LoVo (cell line): ENCODE measurements around the gene USP22.

ENCODE experiments used
- DNase-seq: peaks from one replicate; pipeline ENCODE4 v3.0.0-alpha.2; 2016; ENCODE audit warnings: low spot score

USP22 gene

GRCh38 chr17:21019976-21020586 lies 22.7 kb downstream of the USP22 start:
- no peak for DNase-seq

- no peak for DNase-seq
Measured at GRCh38 chr17:21018894-21019293, 23.9 kb downstream of the USP22 start.

GRCh38 chr17:21017861-21018260 lies 24.9 kb downstream of the USP22 start:
- no peak for DNase-seq

- no peak for DNase-seq
Measured at GRCh38 chr17:21017256-21017655, 25.6 kb downstream of the USP22 start.

- DNase-seq, result no peak
Measured at GRCh38 chr17:21016826-21017225, 26.0 kb downstream of the USP22 start.

- no peak for DNase-seq
Measured at GRCh38 chr17:21015564-21015963, 27.2 kb downstream of the USP22 start.

GRCh38 chr17:21014498-21014897 lies 28.3 kb downstream of the USP22 start:
- DNase-seq, result no peak

- no peak for DNase-seq
Measured at GRCh38 chr17:21013983-21014382, 28.8 kb downstream of the USP22 start.

GRCh38 chr17:21012736-21013135 lies 30.1 kb downstream of the USP22 start:
- DNase-seq, result no peak

- no peak for DNase-seq
Measured at GRCh38 chr17:21010705-21011596, 31.9 kb downstream of the USP22 start.

- no peak for DNase-seq
Measured at GRCh38 chr17:21008992-21009671, 33.7 kb downstream of the USP22 start.

- no peak for DNase-seq
Measured at GRCh38 chr17:21008160-21008915, 34.5 kb downstream of the USP22 start.

GRCh38 chr17:21007646-21008045 lies 35.2 kb downstream of the USP22 start:
- no peak for DNase-seq

- DNase-seq, result no peak
Measured at GRCh38 chr17:21005803-21006202, 37.0 kb downstream of the USP22 start.

- no peak for DNase-seq
Measured at GRCh38 chr17:21005367-21005766, 37.4 kb downstream of the USP22 start.

- no peak for DNase-seq
Measured at GRCh38 chr17:21004016-21004930, 38.5 kb downstream of the USP22 start.

GRCh38 chr17:21003007-21003621 lies 39.7 kb downstream of the USP22 start:
- no peak for DNase-seq

- DNase-seq, result no peak
Measured at GRCh38 chr17:21002309-21003006, 40.4 kb downstream of the USP22 start.

- DNase-seq, result no peak
Measured at GRCh38 chr17:21001813-21002221, 41.0 kb downstream of the USP22 start.
